Calu3 (cell line): ENCODE measurements around the gene LHPP. TPM values are rescaled to one million over a fixed set of nuclear protein-coding genes. Genes with fewer than 3 reads are reported as not detected.

Source experiments
- BruUV-seq: library from RNA; stranded (reverse); fragments of 400-500 nt; replicated peaks from 2 replicates; lab custom pipeline; 2021; lab: Mats Ljungman, UMichigan
- CTCF ChIA-PET: fragments of 300-600 bp; sonication (Branson Sonifier 250); formaldehyde crosslinking; loops from one replicate; lab custom pipeline; 2022; ENCODE audit warnings: antibody characterized with exemption; lab: Charles Lee
- DNase-seq: peaks from one replicate; pipeline ENCODE4 v3.0.0; 2022
- H3K27ac Mint-ChIP-seq: one replicate; pipeline ENCODE4 v1.8.0; 2022; ENCODE audit warnings: mixed read lengths; ENCODE audit not compliant: unreplicated experiment
- H3K27me3 Mint-ChIP-seq: one replicate; pipeline ENCODE4 v1.8.0; 2022; ENCODE audit warnings: mixed read lengths; ENCODE audit not compliant: unreplicated experiment
- H3K36me3 Mint-ChIP-seq: one replicate; pipeline ENCODE4 v1.8.0; 2022; ENCODE audit warnings: mild to moderate bottlenecking, moderate library complexity, mixed read lengths; ENCODE audit not compliant: insufficient read depth, unreplicated experiment
- H3K4me1 Mint-ChIP-seq: one replicate; pipeline ENCODE4 v1.8.0; 2022; ENCODE audit warnings: mild to moderate bottlenecking, low read depth, mixed read lengths; ENCODE audit not compliant: unreplicated experiment
- H3K4me3 Mint-ChIP-seq: one replicate; pipeline ENCODE4 v1.8.0; 2022; ENCODE audit warnings: mild to moderate bottlenecking, low read depth, moderate library complexity, mixed read lengths; ENCODE audit not compliant: unreplicated experiment
- H3K9me3 Mint-ChIP-seq: one replicate; pipeline ENCODE4 v1.8.0; 2022; ENCODE audit warnings: low read depth, mixed read lengths; ENCODE audit not compliant: unreplicated experiment
- CTCF ChIP-seq: fragments of 200-600 bp; IDR thresholded peaks from one replicate; pipeline ENCODE4 v1.8.0; 2022; ENCODE audit warnings: antibody characterized with exemption; ENCODE audit not compliant: unreplicated experiment
- intact Hi-C: fragments of 100-400 bp; cut with micrococcal nuclease; formaldehyde crosslinking; loops from one replicate; pipeline ENCODE4 v1.10.0; 2022; ENCODE audit not compliant: unreplicated experiment
- total RNA-seq: library from RNA; stranded (reverse); gene quantifications from 2 replicates; pipeline ENCODE4 v1.2.3, GENCODE V29; 2022

LHPP gene
- total RNA-seq, 1 experiment from 2014 or later: 12.0 TPM

DNA sequence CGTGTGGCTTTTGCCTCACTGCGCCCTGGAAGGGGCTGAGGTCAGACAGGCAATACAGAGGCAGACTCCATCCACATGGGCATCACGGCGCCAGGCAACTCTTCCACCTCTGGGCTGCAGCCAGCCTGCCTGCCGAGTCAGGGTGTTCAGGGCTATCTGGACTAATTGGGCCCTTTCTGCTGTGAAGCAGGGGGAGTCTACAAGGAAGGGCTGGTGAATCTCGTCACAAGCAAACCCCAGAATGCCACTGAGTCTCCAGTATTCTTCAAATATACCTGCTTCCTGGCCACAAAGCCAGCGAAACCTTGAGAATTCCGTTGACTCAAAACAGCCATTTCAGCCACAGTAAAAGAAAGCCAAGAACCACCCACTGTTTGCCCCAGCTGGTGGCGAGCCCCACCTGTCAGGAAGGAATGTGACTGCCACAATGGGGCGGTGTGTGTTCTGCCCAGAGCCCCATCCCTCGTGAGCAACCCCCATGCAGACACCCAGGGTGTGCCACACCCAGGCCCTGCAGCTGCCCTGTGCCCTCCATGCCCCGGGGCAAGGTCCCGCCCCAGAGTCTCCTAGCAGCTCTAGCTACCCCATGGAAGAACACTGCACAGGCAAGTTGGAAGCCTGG, 165.2 kb downstream of the LHPP start:
- H3K9me3 Mint-ChIP-seq: no peaks in the 10 kb centered on the region
- no peak overlapping the region for H3K4me3 Mint-ChIP-seq
- peaks cover 12% of the 10 kb centered on the region for H3K4me1 Mint-ChIP-seq
- TF ChIP-seq CTCF: no peak
- H3K27ac Mint-ChIP-seq: no peak overlapping the region
- H3K36me3 Mint-ChIP-seq: no peaks in the 10 kb centered on the region
- BruUV-seq: no TSS peak
- intact Hi-C loops: no loop called here
- H3K27me3 Mint-ChIP-seq: no peaks in the 10 kb centered on the region
- CTCF ChIA-PET: interaction anchor here (1.0 kb wide), 1 partner anchor 114 kb away, joined by 4 read pairs; no protein-coding TSS in a partner anchor
- peak; percentile 77 for DNase-seq

- Mint-ChIP-seq H3K27me3 (no peaks in the 10 kb centered on the region), H3K27ac (no peak overlapping the region), H3K36me3 (no peaks in the 10 kb centered on the region), H3K4me3 (no peak overlapping the region), H3K4me1 (peaks cover 12% of the 10 kb centered on the region), H3K9me3 (no peaks in the 10 kb centered on the region)
- intact Hi-C loops: no loop called here
- TF ChIP-seq CTCF: no peak
- CTCF ChIA-PET: interaction anchor here (0.6 to 1.0 kb wide), 2 partner anchors 15 to 113 kb away, joined by 3 to 4 read pairs; no protein-coding TSS in a partner anchor
- BruUV-seq: no TSS peak
- no peak for DNase-seq
Observed at GRCh38 chr10:124627866-124628675, 166.4 kb downstream of the LHPP start.

DNA sequence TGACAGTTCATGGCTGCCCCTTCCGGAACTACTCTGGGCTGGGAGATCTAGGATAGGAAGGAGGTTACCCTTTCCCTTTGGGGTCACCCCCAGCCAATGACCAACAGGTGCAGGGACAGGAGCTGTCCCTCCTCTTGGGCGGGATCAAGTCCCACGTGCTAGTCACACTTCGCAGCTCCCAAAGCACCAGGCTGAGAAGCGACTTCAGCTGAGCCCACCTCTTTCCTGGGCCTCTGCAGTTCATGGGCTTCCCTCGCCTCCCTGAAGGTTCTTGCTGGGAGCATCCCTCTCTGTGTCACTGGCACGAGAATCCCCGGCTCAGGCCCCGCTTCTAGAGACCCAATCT, 167.0 kb downstream of the LHPP start:
- intact Hi-C loops: no loop called here
- Mint-ChIP-seq H3K9me3 (no peaks in the 10 kb centered on the region), H3K27me3 (no peaks in the 10 kb centered on the region), H3K4me3 (no peak overlapping the region), H3K36me3 (no peaks in the 10 kb centered on the region), H3K4me1 (peaks cover 12% of the 10 kb centered on the region), H3K27ac (no peak overlapping the region)
- CTCF ChIA-PET: no interaction called here
- DNase-seq: no peak
- TF ChIP-seq CTCF: no peak
- no TSS peak for BruUV-seq

- TF ChIP-seq CTCF: no peak
- CTCF ChIA-PET: no interaction called here
- no peak overlapping the region for H3K4me3 Mint-ChIP-seq
- H3K27ac Mint-ChIP-seq: no peak overlapping the region
- no peaks in the 10 kb centered on the region for H3K9me3 Mint-ChIP-seq
- no peaks in the 10 kb centered on the region for H3K36me3 Mint-ChIP-seq
- BruUV-seq: no TSS peak
- DNase-seq: no peak
- intact Hi-C loops: no loop called here
- no peaks in the 10 kb centered on the region for H3K27me3 Mint-ChIP-seq
- H3K4me1 Mint-ChIP-seq: peaks cover 12% of the 10 kb centered on the region
Observed at GRCh38 chr10:124629415-124629814, 167.8 kb downstream of the LHPP start.
